SK-N-SH (cell line): ENCODE data around the gene UPK1B. TPM values are rescaled to one million over a fixed set of nuclear protein-coding genes. Genes with fewer than 3 reads are reported as not detected.

Experiments used
- CTCF ChIA-PET: fragments of 300-600, 350-600 bp; formaldehyde crosslinking; extraction: SDS; loops from one replicate; lab custom pipeline; 2021; lab: Yijun Ruan, JAX
- POLR2A ChIA-PET: fragments of 350-600 bp; sonication (Branson Sonifier 250); formaldehyde crosslinking; extraction: SDS; loops from one replicate; lab custom pipeline; 2020; ENCODE audit warnings: antibody characterized with exemption, inconsistent platforms; lab: Yijun Ruan, JAX
- DNase-seq: peaks from one replicate; pipeline ENCODE4 v3.0.0; 2012
- H2AFZ ChIP-seq: fragments of 200-600 bp; sonication (generic); 2 replicates; pipeline ENCODE4 v1.8.1; 2016; ENCODE audit warnings: antibody characterized with exemption, mild to moderate bottlenecking, low read depth
- H3F3A ChIP-seq: fragments of 200-600 bp; sonication (generic); replicated peaks from 2 replicates; pipeline ENCODE3; 2016; ENCODE audit warnings: antibody characterized with exemption, mild to moderate bottlenecking; ENCODE audit not compliant: insufficient read depth
- H3K27ac ChIP-seq, 2 experiments: fragments of 200-500 bp in 1 of 2; fragments of 200-600 bp in 1 of 2; sonication (Bioruptor generic) in 1 of 2; sonication (generic), shearing (Covaris generic) in 1 of 2; 2 replicates each; pipeline versions ENCODE4 v1.5.1 to v1.6.1; 2014 to 2016; ENCODE audit warnings: low read depth in 2 of 2, inconsistent platforms in 1 of 2, low read length in 1 of 2, mild to moderate bottlenecking in 1 of 2, mixed read lengths in 1 of 2
- H3K27me3 ChIP-seq: fragments of 200-600 bp; sonication (generic), shearing (Covaris generic); 2 replicates; pipeline ENCODE4 v1.6.1; 2016; ENCODE audit warnings: mixed run types; ENCODE audit not compliant: insufficient read depth
- H3K36me3 ChIP-seq, 2 experiments: fragments of 200-500 bp in 1 of 2; fragments of 200-600 bp in 1 of 2; sonication (Bioruptor generic) in 1 of 2; sonication (generic) in 1 of 2; replicated peaks in 1 of 2; 2 replicates each; pipeline versions ENCODE3 to v1.5.1; 2014 to 2016; ENCODE audit warnings: low read length in 1 of 2, mild to moderate bottlenecking in 1 of 2; ENCODE audit not compliant: insufficient read depth in 2 of 2, control insufficient read depth in 1 of 2
- H3K4me1 ChIP-seq, 2 experiments: fragments of 200-500 bp in 1 of 2; fragments of 200-600 bp in 1 of 2; sonication (Bioruptor generic) in 1 of 2; sonication (generic), shearing (Covaris generic) in 1 of 2; 2 replicates each; pipeline versions ENCODE4 v1.5.1 to v1.6.1; 2014 to 2016; ENCODE audit warnings: low read depth in 1 of 2, low read length in 1 of 2, mixed run types in 1 of 2; ENCODE audit not compliant: insufficient read depth in 2 of 2, control insufficient read depth in 1 of 2
- H3K4me2 ChIP-seq: fragments of 200-600 bp; sonication (generic), shearing (Covaris generic); 2 replicates; pipeline ENCODE4 v1.6.1; 2017; ENCODE audit warnings: mixed run types
- H3K4me3 ChIP-seq, 2 experiments: fragments of 200-500 bp in 1 of 2; fragments of 200-600 bp in 1 of 2; sonication (Bioruptor generic) in 1 of 2; sonication (generic), shearing (Covaris generic) in 1 of 2; 2 replicates each; pipeline versions ENCODE4 v1.5.1 to v1.8.1; 2014 to 2016; ENCODE audit warnings: low read depth in 2 of 2, inconsistent platforms in 1 of 2, low read length in 1 of 2, mild to moderate bottlenecking in 1 of 2, mixed read lengths in 1 of 2, moderate library complexity in 1 of 2
- H3K79me2 ChIP-seq: fragments of 200-600 bp; sonication (generic); 2 replicates; pipeline ENCODE4 v1.8.1; 2017; ENCODE audit warnings: mild to moderate bottlenecking; ENCODE audit not compliant: insufficient read depth
- H3K9ac ChIP-seq: fragments of 200-600 bp; sonication (generic); 2 replicates; pipeline ENCODE4 v1.6.1; 2017; ENCODE audit warnings: mixed run types
- H3K9me2 ChIP-seq: fragments of 200-600 bp; sonication (generic); 2 replicates; pipeline ENCODE4 v1.6.1; 2017; ENCODE audit warnings: mixed run types
- H3K9me3 ChIP-seq: fragments of 200-600 bp; sonication (generic); 2 replicates; pipeline ENCODE4 v1.6.1; 2017; ENCODE audit warnings: mixed run types, mild to moderate bottlenecking, moderate library complexity
- H4K20me1 ChIP-seq: fragments of 200-600 bp; sonication (generic); 2 replicates; pipeline ENCODE4 v1.6.1; 2017; ENCODE audit warnings: mild to moderate bottlenecking, mixed run types; ENCODE audit not compliant: insufficient read depth
- CHD2 ChIP-seq: fragments of 150-350 bp; IDR thresholded peaks from 2 replicates; pipeline ENCODE4 v1.6.1; 2018; ENCODE audit warnings: low read length; ENCODE audit not compliant: partially characterized antibody
- ELF1 ChIP-seq: IDR thresholded peaks from 2 replicates; pipeline ENCODE4 v1.4.0; 2012
- EZH2phosphoT487 ChIP-seq: fragments of 200-600 bp; sonication (generic); IDR thresholded peaks from 2 replicates; pipeline ENCODE4 v1.6.1; 2017; ENCODE audit warnings: low read depth, mixed run types, mild to moderate bottlenecking, antibody characterized with exemption, moderate library complexity, borderline replicate concordance
- FOSL2 ChIP-seq: IDR thresholded peaks from 2 replicates; pipeline ENCODE4 v1.4.0; 2012; ENCODE audit warnings: low read depth, mild to moderate bottlenecking, moderate library complexity, borderline replicate concordance
- FOXJ3 ChIP-seq: sonication (generic); formaldehyde crosslinking; IDR thresholded peaks from 2 replicates; pipeline ENCODE4 v1.5.1; 2020; ENCODE audit warnings: mild to moderate bottlenecking, missing genetic modification reagents
- FOXM1 ChIP-seq: IDR thresholded peaks from 2 replicates; pipeline ENCODE4 v1.4.0; 2012; ENCODE audit warnings: low read depth, mild to moderate bottlenecking
- GABPA ChIP-seq: IDR thresholded peaks from 2 replicates; pipeline ENCODE4 v1.4.0; 2012; ENCODE audit warnings: low read depth, mild to moderate bottlenecking
- IRF3 ChIP-seq: fragments of 150-350 bp; IDR thresholded peaks from 2 replicates; pipeline ENCODE4 v1.6.1; 2016; ENCODE audit warnings: mild to moderate bottlenecking, low read depth, low read length
- MXI1 ChIP-seq: IDR thresholded peaks from 2 replicates; pipeline ENCODE4 v1.6.1; 2012; ENCODE audit warnings: mild to moderate bottlenecking, low read depth, low read length, improper control_type of control experiment
- PBX3 ChIP-seq: IDR thresholded peaks from 2 replicates; pipeline ENCODE4; 2012
- POLR2AphosphoS5 ChIP-seq: IDR thresholded peaks from 2 replicates; pipeline ENCODE4 v1.6.1; 2012; ENCODE audit warnings: low read depth, low read length
- REST ChIP-seq: IDR thresholded peaks from 2 replicates; pipeline ENCODE4 v1.6.1; 2012; ENCODE audit warnings: mild to moderate bottlenecking, low read depth, low read length, moderate library complexity
- RXRA ChIP-seq: IDR thresholded peaks from 2 replicates; pipeline ENCODE4 v1.4.0; 2012; ENCODE audit warnings: low read depth, mild to moderate bottlenecking, borderline replicate concordance
- SIN3A ChIP-seq: IDR thresholded peaks from 2 replicates; pipeline ENCODE4 v1.6.1; 2012; ENCODE audit warnings: low read depth, mild to moderate bottlenecking, low read length, moderate library complexity, borderline replicate concordance
- TAF1 ChIP-seq: IDR thresholded peaks from 2 replicates; pipeline ENCODE4 v1.6.1; 2012; ENCODE audit warnings: low read depth, mild to moderate bottlenecking, low read length, moderate library complexity, borderline replicate concordance
- TCF12 ChIP-seq: IDR thresholded peaks from 2 replicates; pipeline ENCODE4 v1.4.0; 2012
- USF2 ChIP-seq: fragments of 150-350 bp; IDR thresholded peaks from 2 replicates; pipeline ENCODE4 v1.6.1; 2017; ENCODE audit warnings: antibody characterized with exemption, low read length, low read depth, borderline replicate concordance
- ZBTB33 ChIP-seq: IDR thresholded peaks from 2 replicates; pipeline ENCODE4 v1.4.0; 2012; ENCODE audit warnings: low read depth, borderline replicate concordance
- WGBS: methylation state at CpG from one replicate; pipeline ENCODE4 v1.1.6; 2017; ENCODE audit warnings: low lambda C conversion rate; 5-methylcytosine and 5-hydroxymethylcytosine counted together
- polyA plus RNA-seq, 3 experiments: library from polyadenylated mRNA; depleted of rRNA; stranded (reverse); fragments of >200 nt; gene quantifications; 2 replicates each; pipeline ENCODE4 v1.2.3, GENCODE V29; 2012

Gene UPK1B
- polyA plus RNA-seq, 1 of the 3 experiments (the other 2 are of a cell fraction): not detected

GRCh38 chr3:119228373-119229145 is 55.2 kb downstream of the UPK1B start (continued):
- TF ChIP-seq USF2: no peak

DNA sequence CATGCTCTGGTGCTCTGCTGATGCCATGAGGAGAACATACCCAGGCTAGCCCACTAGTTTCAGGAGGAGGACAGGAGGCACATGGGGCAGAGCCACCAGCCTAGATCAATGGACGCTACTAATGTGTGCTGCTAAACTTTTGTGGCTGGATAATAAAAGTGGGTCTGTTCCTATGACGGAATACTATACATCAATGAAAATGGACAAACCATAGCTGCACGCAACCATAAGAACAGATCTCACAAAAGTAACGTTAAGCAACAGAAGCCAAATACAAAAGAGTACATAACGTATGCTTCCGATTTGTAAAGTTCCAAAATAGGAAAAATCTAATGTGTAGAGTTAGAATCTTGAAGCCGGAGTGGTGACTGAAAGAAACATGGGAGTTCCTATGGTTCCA is 55.8 kb downstream of the UPK1B start:
- no peak overlapping the region for H3K9ac ChIP-seq
- no peak for DNase-seq
- H3K9me2 ChIP-seq: no peaks in the 10 kb centered on the region
- no peaks in the 10 kb centered on the region for H4K20me1 ChIP-seq
- peaks cover 7% of the 10 kb centered on the region; the same call in 1 of the 2 replicates for H3K79me2 ChIP-seq
- CTCF ChIA-PET: interaction anchor here (4.3 kb wide), 1 partner anchor 12 kb away, joined by 17 read pairs; the partner anchor contains the start of gene B4GALT4
- whole genome bisulfite sequencing: 91% methylated on average over 7 of the region's 7 CpGs
- no peak overlapping the region for H3K4me3 ChIP-seq
- no peak overlapping the region for H3K27ac ChIP-seq
- TF ChIP-seq USF2 (no peak), MXI1 (no peak), REST (no peak), ELF1 (no peak), ZBTB33 (no peak), IRF3 (no peak), FOXM1 (no peak), FOXJ3 (CRISPR knock-in tag) (no peak), GABPA (no peak), RXRA (no peak), CHD2 (no peak), POLR2AphosphoS5 (no peak), FOSL2 (no peak), TCF12 (no peak), SIN3A (no peak), EZH2phosphoT487 (no peak), TAF1 (no peak), PBX3 (no peak)
- H3K4me2 ChIP-seq: no peak overlapping the region
- POLR2A ChIA-PET: no interaction called here
- no peaks in the 10 kb centered on the region for H3K9me3 ChIP-seq
- no peaks in the 10 kb centered on the region for H3F3A ChIP-seq
- peaks cover 0 to 2% of the 10 kb centered on the region in 2 experiments; a peak in 1 of 4 replicates for H3K4me1 ChIP-seq
- H3K27me3 ChIP-seq: no peaks in the 10 kb centered on the region
- no peak overlapping the region for H2AFZ ChIP-seq
- H3K36me3 ChIP-seq: peaks cover 46 to 81% of the 10 kb centered on the region in 2 experiments
